HG03354 (cell line): ENCODE results near the gene BRIP1.
"Not testable (repeated sequence)": the region's sequence is repeated elsewhere in the genome, so short reads cannot be mapped to it uniquely, and the experiment has no call there.

Source experiments
- ATAC-seq: cut with Tn5 transposase; IDR thresholded peaks from one replicate; pipeline ENCODE4 v1.9.1; 2021; ENCODE audit warnings: mild to moderate bottlenecking; ENCODE audit not compliant: unreplicated experiment, poor library complexity, severe bottlenecking

The BRIP1 gene

DNA sequence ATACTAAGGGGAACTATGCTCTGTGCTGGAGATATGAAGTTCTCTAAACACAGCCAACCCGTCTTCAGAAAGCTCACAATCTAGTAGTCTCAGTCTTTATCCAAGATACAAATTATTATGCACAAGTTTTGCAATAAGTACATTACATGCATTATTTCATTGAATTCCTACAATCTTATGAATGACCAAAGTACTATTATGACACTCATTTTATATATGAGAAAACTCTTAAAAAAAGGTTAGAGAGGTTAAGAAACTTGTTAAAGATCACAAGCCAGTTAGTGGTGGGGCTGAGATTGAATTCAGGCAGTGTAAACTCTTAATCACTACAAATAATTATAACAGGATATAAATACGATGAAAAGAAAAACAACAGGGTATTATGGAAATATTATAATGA lies 4.7 kb upstream of the BRIP1 start:
- no peak for ATAC-seq

DNA sequence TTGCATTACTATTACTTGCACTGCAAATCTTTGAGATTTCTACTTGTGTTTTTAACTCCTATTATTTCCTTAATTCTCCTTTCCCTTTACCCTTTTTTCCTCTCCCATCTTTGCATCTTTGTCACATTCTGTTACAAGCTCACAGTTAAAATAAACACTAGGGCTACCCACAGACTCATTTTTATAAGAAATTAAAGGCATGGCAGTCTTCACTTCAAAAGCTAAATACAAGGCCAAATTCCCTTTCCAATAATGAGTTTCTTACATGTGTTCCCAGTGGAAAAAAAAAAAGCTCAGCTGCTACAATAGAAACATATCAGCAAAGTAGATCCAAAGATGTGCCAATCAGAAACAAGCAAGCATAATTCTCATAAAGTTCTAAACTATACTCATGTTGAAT lies 3.7 kb upstream of the BRIP1 start:
- ATAC-seq, result no peak

DNA sequence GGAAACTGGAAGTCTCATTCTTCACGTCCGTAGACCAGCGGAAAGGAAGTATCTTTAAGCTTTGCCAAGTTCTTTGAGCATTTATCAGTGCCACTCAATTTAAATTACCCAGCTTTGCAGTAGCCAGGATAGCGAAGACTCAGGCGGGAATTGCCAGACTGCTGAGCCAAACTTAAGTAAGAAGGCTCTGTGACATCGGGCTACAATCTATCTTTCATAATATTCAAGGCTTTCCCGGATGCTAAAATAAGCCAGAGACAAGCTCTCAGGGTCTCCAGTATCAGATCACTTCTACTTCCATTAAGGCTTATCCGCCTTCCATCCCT lies 436 bp upstream of the BRIP1 start:
- ATAC-seq, result peak; percentile 20

DNA sequence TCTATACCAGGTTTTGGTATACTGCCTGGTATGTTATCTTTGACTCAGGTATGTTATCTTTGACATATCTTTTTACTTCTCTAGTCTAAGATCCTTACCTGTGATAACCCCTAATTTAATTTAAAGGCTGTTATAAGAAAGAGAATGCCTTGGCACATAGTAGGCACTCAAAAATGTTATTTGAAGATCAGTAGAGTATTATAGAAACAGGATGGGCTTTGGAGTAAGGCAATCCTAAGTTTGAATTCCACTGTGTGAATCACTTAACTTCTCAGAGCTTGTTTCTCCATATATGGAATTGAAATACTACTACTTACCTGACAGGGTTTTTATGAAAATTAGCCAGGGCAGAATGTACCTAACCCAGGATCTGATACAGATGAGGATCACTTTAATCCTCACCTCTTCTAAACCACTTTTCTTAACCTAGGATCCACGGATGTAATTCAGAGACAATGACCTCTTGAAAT lies 1.2 kb downstream of the BRIP1 start:
- no peak for ATAC-seq

DNA sequence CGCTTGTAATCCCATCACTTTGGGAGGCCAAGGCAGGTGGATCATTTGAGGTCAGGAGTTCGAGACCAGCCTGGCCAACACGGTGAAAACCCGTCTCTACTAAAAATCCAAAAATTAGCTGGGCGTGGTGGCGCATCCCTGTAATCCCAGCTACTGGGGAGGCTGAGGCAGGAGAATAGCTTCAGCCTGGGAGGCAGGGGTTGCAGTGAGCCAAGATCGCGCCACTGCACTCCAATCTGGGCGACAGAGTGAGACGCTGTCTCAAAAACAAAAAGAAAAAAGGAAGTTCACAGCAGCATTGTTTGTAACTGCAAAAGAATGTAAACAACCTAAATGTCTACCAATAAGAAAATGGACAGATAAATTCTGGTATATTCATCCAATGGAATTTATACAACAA lies 2.9 kb downstream of the BRIP1 start:
- ATAC-seq, result not testable (repeated sequence)

DNA sequence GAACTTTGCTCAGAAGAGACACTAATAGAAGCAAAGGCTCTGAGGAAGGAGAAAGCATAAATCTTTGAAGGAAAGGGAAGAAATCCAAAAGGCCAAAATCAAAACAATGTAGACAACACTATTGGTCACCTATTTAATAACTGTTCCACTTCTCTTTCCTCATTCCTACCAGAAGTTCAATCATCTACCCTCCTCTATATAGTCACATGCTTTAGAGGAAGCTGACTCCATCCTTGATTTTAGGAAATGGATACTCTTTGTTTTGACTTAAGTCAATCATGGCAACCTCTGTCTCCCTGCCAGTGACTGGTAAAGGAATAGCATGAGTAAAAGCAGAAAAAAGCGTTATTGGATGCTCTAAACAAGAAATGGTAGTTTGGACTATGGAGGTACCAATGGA lies 7.3 kb downstream of the BRIP1 start:
- ATAC-seq, result no peak

DNA sequence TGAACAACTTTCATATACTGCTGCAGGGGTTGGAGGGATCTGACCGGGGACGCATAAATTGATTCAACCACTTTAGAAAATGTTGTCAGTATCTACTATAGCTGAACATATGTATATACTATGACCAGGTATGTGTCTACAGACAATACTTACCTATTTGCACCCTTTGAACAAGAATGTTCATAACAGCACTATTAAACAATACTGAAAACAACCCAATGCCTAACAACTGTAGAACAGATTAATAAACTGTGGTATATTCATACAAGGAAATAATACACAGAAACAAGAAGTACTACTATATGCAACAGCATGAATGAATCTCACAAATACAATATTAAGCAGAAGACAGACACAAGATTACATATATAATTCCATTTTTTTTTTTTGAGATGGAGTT lies 10.5 kb downstream of the BRIP1 start:
- ATAC-seq, result no peak

DNA sequence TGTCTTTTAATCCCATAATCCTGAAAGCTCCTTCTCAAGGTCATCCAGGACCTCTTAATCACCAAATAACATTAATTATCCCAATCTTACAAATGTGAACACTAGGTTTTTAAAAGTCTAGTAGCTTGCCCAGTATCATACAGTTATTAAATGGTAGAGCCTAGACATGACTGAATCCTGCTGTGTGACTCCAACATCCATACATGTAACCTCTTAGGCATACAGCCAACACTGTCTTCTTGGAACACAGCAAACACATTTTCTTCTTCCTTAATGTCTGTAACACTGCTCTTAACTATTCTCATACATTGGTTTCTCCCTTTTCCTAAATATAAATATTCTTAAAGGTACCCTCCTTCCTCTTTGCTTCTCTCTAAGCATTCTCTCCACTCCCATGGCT lies 13.7 kb downstream of the BRIP1 start:
- ATAC-seq, result no peak

DNA sequence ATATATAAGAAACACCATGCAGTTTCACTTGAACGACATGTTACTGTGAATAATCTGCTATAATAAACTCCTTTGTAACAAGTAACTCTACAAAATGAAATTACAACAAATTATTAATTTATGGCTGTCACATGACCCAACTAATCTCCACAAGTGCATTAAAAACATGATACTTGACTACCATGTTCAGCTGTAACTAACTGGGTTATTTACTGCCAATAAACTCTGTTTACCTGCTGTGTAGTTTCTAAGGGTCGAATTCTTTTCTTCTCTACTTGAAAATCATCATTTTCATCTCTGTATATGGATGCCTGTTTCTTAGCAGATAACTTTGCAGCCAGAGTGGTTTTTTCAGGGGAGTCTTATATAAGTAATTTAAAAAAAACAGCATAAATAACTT lies 14.4 kb downstream of the BRIP1 start:
- no peak for ATAC-seq

DNA sequence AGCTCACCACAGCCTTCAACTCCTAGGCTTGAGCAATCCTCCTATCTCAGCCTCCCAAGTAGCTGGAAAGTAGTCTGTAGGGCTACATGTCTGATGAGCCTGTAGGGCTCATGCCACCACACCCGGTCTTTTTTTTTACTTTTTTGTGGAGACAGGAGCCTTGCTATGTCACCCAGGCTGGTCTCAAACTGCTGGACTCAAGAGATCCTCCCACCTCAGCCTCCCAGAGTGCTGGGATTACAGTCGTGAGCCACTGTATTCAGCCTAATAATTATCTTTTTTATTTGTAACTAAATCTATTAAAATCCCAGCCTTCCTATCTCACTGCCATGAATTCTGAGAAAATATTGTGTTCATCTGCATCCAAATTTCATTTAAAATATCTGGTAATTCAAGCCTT lies 15.1 kb downstream of the BRIP1 start:
- ATAC-seq, result no peak

DNA sequence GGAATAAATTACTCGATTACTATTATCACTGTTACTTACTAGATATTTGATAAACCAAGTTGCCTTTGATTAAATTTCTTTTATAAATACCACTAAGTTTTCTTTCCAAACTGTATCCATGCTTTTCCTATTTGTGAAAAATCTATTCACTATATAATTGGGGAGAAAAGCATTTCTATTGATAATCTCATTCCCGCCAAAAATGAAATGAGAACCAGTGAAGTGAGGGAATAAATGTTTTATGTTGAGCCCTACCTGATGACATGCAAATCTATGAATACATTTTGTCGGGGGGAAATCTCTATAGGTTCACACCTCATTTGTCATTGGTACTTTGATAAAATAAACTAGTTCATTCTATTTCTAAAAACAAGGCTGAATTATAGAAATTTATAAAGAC lies 15.7 kb downstream of the BRIP1 start:
- no peak for ATAC-seq

DNA sequence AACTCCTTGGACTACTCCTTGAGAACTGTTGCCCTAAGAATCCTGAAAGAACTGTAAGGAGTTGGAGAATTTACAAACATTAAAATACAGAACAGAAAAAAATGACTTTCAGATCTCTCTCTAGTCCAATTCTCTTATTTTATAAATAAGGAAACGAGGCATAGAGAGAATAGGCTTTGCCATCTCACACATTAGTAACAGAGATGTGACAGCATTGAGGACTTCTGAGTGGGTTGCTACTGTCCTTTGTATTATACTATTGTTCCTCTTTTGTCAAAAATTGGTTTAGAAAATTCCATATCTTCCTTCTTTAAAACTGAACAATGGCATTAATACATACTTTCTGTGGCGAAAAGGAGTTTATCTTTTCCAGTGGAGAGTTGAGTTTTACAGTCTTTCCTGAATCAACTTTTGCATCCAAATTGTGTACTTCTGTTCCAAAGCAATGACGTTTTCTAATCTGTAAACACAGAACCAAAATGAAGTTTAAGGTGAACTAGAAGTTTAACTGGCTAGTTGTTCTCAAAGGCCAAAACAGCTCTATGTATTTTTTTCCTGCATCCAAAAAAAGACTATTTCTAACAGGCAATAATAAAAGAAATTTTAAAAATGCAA lies 16.5 kb downstream of the BRIP1 start:
- ATAC-seq, result no peak

DNA sequence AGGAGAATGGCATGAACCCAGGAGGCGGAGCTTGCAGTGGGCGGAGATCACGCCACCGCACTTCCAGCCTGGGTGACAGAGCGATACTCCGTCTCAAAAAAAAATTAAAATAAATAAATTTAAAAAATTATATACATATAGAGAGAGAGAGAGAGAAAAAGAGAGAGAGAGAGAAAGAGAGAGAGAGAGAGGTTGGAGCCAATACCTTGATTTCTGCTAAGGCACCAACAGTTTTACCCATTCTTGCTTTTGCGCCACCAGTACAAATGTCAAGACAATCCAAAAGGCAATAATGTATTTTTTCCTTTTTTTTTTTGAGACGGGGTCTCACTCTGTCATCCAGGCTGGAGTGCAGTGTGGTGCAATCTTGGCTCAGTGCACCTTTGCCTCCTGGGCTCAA lies 17.2 kb downstream of the BRIP1 start:
- no peak for ATAC-seq

DNA sequence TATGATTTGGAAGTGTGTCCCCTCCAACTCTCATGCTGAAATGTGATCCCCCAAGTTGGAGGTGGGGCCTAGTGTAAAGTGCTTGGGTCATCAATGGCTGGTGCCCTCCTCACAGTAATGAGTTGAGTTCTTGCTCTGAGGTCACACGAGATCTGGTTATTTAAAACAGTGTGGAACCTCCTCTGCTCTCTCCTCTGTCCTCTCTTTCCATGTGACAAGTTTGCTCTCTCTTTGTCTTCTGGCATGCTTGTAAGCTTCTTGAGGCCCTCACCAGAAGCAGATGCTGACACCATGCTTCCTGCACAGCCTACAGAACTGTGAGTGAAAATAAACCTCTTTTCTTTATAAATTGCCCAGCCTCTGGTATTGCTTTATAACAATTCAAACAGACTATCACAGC lies 19.9 kb downstream of the BRIP1 start:
- ATAC-seq, result no peak

DNA sequence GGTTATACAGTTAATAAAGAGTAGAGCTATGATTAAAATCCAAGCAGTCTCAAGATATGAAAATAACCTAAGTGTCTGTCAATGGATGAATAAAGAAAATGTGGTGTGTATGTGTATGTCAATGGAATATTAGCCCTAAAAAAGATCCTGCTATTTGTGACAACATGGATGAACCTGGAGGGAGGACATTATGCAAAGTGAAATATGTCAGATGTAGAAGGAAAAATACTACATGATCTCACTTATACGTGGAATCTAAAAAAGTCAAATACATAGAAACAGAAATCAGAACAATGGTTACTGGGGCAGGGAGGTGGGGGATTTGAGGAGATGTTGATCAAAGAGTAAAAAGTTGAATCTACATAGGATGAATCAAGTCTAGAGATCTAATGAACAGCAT lies 20.4 kb downstream of the BRIP1 start:
- no peak for ATAC-seq

DNA sequence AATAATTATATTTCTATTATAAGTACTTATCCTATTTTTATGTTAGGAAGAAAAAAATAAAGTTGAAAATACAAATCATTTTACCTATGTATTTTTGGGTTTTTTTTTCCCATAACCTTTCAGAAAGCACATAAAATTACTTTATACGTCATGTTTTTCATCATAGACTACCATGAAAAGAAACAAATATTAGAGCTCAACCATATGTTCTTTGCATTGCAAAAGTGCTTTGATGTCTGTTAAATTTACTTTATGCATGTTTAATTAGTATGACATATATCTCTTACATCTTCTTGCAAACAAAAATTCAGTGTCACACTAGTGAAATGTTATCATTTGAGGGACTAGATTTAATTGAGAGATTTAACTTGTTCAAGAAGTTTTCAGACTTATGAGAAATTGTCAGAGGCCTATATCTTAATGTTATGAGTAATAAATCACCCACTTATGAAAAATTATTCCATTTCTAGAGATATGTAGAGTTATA lies 24.0 kb downstream of the BRIP1 start:
- ATAC-seq, result no peak

DNA sequence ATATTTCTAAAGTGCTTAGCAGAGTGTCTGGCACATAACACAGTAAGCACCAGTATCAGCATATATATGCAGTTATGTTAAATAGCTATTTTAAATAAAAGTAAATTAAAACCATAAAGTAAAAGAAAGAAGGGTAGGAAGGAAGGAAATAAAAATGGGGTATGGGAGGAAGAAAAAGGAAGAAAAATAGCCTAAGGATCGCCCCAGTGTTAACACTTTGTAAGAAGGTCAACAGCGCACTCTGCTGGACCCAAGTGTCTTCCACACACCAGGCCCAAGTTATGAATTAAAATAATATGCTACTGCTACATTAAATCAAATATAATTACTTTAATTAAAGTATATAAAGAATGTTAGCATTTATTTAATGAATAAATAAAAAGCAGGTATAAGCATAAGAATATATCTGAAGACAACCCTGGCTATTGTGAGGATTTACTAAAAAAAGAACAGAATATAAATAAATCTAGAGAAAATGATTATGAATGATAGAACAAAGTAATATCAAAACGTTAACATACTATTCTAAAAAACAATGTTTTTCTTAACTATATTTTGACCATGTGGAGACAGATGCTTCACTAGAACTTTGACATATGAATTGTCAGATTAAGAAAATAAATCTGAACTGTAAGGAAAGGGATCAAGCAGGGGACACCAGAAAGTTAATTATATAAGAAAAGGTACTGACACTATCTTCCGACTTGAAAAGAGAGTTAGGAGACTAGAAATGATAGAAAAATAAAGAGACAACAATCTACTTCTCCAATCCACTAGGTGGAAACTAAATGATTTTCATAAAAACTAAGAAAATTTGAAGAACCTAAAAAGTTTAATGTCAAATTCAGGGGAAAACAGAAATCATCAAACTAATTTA lies 25.9 kb downstream of the BRIP1 start:
- peak; percentile 53 for ATAC-seq

DNA sequence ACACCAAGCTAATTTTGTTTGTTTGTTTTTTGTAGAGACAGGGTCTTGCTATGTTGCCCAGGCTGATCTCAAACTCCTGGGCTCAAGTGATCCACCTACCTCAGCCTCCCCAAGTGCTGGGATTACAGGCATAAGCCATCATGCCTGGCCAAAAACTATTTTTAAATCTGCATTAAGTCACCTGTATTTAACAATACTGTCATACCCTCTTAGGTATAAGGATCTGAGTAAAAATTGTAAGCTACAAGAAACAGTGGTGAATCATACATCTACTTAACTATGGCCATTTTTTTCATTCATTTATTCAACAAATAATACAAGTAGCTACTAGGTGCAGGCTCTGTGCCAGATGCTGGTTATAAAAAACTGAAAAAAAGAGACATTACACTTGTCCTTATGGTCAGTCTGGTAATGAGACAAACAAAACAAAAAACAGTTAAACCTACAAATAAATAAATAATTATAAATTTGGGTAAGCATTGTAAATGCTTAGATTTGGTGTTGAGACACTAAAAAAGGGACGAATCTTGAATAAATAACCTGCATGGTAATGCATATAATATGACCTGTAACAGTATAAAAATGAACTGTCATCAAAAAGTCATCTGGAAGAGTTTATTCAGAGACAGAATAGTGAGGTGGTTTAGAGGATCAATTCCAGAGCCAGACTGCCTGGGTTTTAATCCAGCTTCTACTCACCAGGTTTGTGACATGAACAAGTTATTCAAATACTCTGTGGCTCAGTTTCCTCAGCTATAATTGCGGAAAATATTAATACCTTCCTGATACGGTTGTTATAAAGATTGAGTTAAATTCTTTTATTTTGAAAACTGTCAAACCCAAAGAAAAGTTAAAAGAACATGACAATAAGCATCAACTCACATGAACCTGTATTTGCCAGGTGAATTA lies 26.8 kb downstream of the BRIP1 start:
- no peak for ATAC-seq

DNA sequence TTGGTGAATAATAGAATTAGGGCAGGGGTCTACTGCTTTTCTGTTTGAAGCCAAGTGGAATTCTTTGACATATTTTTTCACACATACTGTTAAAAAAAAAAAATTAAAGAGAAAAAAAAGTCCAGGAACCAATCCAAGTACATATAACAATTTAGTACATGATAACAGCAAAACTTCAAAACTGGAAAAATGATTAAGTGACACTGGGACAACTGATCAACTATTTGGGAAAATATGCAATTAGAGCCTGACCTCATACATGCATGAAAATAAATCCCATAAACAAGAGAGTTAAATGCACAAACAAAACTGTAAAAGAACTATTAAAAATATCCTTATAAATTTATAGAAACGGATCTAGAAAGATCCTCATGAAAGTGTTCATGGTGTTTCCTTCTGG lies 27.7 kb downstream of the BRIP1 start:
- ATAC-seq, result no peak

DNA sequence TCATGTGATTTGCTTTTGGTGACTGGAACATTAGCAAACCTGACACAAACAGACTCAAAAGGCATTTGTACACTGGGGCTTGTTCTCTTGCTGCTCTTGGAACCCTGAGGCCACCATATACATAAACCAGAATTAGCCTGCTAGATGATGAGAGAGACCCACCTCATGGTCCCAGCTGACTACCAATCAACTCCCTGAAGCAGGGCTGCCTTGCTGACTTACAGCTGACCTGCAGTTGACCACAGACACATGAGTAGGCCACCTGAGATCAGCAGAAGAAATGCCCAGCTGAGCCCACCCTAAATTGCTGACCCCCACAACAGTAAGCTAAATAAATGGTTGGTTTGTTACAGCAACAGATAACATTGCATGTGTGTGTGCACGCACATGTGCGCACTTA lies 28.7 kb downstream of the BRIP1 start:
- ATAC-seq, result no peak
